ENCODE results near the gene FAT1.

Gene FAT1

DNA sequence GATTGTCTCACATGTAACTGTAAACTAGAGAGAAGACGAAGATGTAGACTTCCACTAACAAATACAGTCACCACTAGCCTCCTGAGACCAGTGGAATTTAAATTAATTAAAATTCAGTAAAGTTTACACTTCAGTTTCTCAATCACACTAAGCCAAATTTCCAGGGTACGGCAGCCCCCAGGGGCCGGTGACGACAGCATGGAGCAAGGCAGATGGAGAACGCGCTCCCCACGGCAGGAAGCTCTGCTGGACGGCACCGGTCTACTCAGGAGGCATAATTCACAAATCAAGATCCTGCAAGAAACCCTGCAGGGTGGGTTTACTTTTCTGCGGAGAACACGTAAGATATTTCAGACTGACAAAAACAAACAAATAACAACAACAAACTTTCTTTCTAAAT lies 80.7 kb downstream of the FAT1 start:
- CTCF ChIA-PET: no interaction called here
- POLR2A ChIA-PET: no interaction called here
- DNase-seq (ENCODE audit: extremely low spot score): no peak
- TF ChIP-seq LEF1 (IDR thresholded peaks at IDR 0.05; ENCODE audit: borderline replicate concordance) (no peak), ZNF384 (IDR thresholded peaks at IDR 0.05) (no peak), FOXM1 (IDR thresholded peaks at IDR 0.05; ENCODE audit: borderline replicate concordance) (no peak), FOXK2 (IDR thresholded peaks at IDR 0.05) (no peak), ARNT (IDR thresholded peaks at IDR 0.05) (no peak), SUZ12 (IDR thresholded peaks at IDR 0.05) (no peak), CTBP1 (IDR thresholded peaks at IDR 0.05; ENCODE audit: borderline replicate concordance) (no peak), SP1 (IDR thresholded peaks at IDR 0.05) (no peak), ELF4 (IDR thresholded peaks at IDR 0.05) (no peak), L3MBTL2 (conservative IDR thresholded peaks at IDR 0.05) (no peak), FOXA1 (IDR thresholded peaks at IDR 0.05) (no peak), BHLHE40 (IDR thresholded peaks at IDR 0.05; ENCODE audit: borderline replicate concordance) (no peak), NFRKB (IDR thresholded peaks at IDR 0.05) (no peak), TARDBP (IDR thresholded peaks at IDR 0.05) (no peak), HDGF (IDR thresholded peaks at IDR 0.05; ENCODE audit: borderline replicate concordance) (no peak)
- TF ChIP-seq, protein P1, sequence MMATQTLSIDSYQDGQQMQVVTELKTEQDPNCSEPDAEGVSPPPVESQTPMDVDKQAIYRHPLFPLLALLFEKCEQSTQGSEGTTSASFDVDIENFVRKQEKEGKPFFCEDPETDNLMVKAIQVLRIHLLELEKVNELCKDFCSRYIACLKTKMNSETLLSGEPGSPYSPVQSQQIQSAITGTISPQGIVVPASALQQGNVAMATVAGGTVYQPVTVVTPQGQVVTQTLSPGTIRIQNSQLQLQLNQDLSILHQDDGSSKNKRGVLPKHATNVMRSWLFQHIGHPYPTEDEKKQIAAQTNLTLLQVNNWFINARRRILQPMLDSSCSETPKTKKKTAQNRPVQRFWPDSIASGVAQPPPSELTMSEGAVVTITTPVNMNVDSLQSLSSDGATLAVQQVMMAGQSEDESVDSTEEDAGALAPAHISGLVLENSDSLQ (IDR thresholded peaks at IDR 0.05): no peak

DNA sequence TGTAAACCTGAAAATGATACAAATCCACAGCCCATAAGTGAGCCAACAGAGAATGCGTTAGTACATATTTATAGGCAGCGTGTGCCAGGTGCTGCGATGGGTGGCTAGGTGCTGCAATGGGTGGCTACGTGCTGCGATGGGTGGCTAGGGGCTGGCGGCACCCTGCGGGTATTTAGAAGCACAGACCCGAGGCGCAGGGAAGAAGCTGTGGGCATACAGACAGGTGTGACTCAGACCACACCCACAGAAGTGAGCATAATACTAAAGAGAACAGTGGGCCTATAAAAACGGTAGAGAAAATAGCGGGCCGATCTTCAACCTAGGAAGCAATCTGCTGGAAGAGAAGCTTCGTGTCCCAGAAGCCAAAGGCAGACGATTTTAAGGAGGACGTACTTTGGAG lies 81.1 kb downstream of the FAT1 start:
- no peak for TF ChIP-seq NFRKB (IDR thresholded peaks at IDR 0.05)
- no peak for TF ChIP-seq ELF4 (IDR thresholded peaks at IDR 0.05)
- no peak for TF ChIP-seq ZNF384 (IDR thresholded peaks at IDR 0.05)
- TF ChIP-seq HDGF (IDR thresholded peaks at IDR 0.05; ENCODE audit: borderline replicate concordance): no peak
- no peak for TF ChIP-seq ARNT (IDR thresholded peaks at IDR 0.05)
- TF ChIP-seq FOXA1 (IDR thresholded peaks at IDR 0.05): no peak
- TF ChIP-seq SP1 (IDR thresholded peaks at IDR 0.05): no peak
- TF ChIP-seq FOXK2 (IDR thresholded peaks at IDR 0.05): no peak
- no peak for TF ChIP-seq FOXM1 (IDR thresholded peaks at IDR 0.05; ENCODE audit: borderline replicate concordance)
- TF ChIP-seq BHLHE40 (IDR thresholded peaks at IDR 0.05; ENCODE audit: borderline replicate concordance): no peak
- TF ChIP-seq, protein P1 (IDR thresholded peaks at IDR 0.05): no peak
- no peak for TF ChIP-seq LEF1 (IDR thresholded peaks at IDR 0.05; ENCODE audit: borderline replicate concordance)
- POLR2A ChIA-PET: no interaction called here
- CTCF ChIA-PET: no interaction called here
- no peak for DNase-seq (ENCODE audit: extremely low spot score)

DNA sequence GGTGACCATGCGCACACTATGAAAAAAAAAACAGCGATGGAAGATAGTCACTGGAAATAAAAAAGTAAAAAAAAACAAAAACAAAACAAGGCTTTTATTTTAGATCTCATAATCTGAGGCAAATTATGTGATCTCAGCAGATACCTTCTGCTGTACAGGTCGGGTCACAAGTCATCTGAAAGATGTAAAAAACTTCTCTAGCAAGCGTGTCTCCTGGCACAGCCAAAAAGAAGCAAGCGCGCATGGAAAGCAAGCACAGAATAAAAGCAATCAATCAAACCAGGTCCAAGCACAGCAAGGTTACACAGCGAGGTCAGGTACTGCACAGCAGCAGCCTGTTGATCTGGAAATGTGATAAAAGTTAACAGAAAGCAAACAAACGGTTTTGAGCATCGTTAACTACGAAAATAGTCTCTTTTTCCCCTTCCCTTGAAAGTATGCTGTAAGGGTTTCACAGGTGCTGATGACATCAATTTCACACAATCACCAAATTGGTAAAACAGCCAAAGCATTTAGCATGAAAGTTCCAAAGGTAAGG lies 89.0 kb downstream of the FAT1 start:
- no peak for TF ChIP-seq BHLHE40 (IDR thresholded peaks at IDR 0.05; ENCODE audit: borderline replicate concordance)
- no peak for TF ChIP-seq FOXK2 (IDR thresholded peaks at IDR 0.05)
- TF ChIP-seq L3MBTL2 (conservative IDR thresholded peaks at IDR 0.05): no peak
- TF ChIP-seq, protein P1 (IDR thresholded peaks at IDR 0.05): peak; percentile 10; the same call in 1 of the 2 replicates
- ChIA-PET CTCF (no interaction called here), POLR2A (no interaction called here)
- DNase-seq (ENCODE audit: extremely low spot score): no peak

DNA sequence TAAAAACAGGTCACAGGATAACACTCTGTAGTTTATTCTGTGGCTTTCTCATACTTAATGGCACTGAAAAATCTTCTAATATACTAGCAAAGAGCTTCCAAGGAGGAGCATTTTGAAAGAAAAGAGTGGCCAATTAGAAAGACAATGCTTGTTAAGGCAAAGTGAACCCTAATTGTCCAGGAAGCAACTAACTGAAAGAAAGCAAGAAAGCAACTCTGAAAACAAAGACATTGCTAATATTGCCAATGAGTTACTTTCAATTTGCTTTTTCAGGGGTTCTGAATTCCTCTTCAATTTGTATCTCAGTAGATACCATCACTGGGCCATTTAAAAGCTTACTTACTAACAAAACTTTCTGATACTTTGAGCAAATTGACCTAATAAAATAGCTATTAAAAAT lies 89.8 kb downstream of the FAT1 start:
- POLR2A ChIA-PET: no interaction called here
- no peak for TF ChIP-seq L3MBTL2 (conservative IDR thresholded peaks at IDR 0.05)
- TF ChIP-seq FOXK2 (IDR thresholded peaks at IDR 0.05): no peak
- no peak for TF ChIP-seq SUZ12 (IDR thresholded peaks at IDR 0.05)
- no peak for TF ChIP-seq TARDBP (IDR thresholded peaks at IDR 0.05)
- no peak for TF ChIP-seq ZNF384 (IDR thresholded peaks at IDR 0.05)
- TF ChIP-seq NFRKB (IDR thresholded peaks at IDR 0.05): no peak
- TF ChIP-seq ELF4 (IDR thresholded peaks at IDR 0.05): no peak
- TF ChIP-seq ARNT (IDR thresholded peaks at IDR 0.05): no peak
- no peak for TF ChIP-seq BHLHE40 (IDR thresholded peaks at IDR 0.05; ENCODE audit: borderline replicate concordance)
- no peak for TF ChIP-seq FOXA1 (IDR thresholded peaks at IDR 0.05)
- TF ChIP-seq CTBP1 (IDR thresholded peaks at IDR 0.05; ENCODE audit: borderline replicate concordance): no peak
- no peak for TF ChIP-seq HDGF (IDR thresholded peaks at IDR 0.05; ENCODE audit: borderline replicate concordance)
- no peak for TF ChIP-seq SP1 (IDR thresholded peaks at IDR 0.05)
- no peak for DNase-seq (ENCODE audit: extremely low spot score)
- CTCF ChIA-PET: no interaction called here

DNA sequence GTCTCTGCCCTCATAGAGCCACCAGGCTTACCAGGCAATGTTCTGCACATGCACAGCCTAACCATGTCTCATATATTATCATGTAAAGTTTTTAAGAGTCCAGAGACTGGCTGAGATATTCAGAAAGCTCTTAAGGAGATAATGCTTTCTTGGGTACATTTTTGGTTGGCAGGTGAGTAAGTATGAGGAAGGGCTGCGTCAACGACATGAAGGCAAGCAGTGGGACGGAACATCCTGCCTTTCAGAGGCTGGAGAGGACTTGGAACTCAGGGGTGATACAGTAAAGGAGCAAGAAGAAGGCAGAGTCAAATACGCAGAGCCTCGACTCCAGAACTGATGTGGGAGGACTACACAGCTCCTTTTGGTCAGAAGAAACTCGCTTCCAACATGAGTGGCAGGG lies 93.5 kb downstream of the FAT1 start:
- DNase-seq (ENCODE audit: extremely low spot score): no peak
- TF ChIP-seq ARNT (IDR thresholded peaks at IDR 0.05): no peak
- TF ChIP-seq CTBP1 (IDR thresholded peaks at IDR 0.05; ENCODE audit: borderline replicate concordance): no peak
- TF ChIP-seq, protein P1 (IDR thresholded peaks at IDR 0.05): no peak
- TF ChIP-seq L3MBTL2 (conservative IDR thresholded peaks at IDR 0.05): no peak
- ChIA-PET CTCF (interaction anchor here (1.0 kb wide), 1 partner anchor 39 kb away, joined by 3 read pairs; no protein-coding TSS in a partner anchor), POLR2A (no interaction called here)

DNA sequence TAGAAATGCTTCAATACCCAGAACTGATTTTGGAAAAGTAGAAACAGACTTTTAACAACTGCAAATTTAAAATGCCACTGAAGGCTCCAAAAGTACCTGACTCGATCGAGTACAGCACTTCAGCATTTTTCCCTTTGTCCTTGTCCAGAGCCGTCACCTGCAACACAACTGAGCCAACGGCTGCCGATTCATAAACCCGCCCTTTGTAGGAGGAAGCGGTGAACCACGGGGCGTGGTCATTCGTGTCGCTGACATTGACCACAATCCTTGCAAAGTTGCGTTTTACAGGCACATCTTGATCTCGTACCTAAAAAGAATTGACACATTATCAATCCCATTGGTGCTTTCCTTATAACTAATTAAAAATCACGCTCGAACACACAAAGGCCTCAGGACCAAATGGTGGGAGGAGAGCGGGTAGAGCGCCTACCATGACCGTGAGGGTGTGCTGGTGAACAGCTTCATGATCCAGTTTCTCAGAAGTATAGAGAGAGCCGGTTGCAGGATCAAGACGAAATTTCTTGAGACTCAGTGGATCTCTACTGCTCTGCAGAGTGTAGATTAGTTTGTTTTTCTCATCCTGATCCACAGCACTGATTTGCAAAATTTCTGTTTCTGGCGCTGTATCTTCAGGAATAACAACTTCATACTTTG lies 95.5 kb downstream of the FAT1 start:
- ChIA-PET CTCF (no interaction called here), POLR2A (no interaction called here)
- DNase-seq (ENCODE audit: extremely low spot score): no peak
- no peak for TF ChIP-seq ELF4 (IDR thresholded peaks at IDR 0.05)
- TF ChIP-seq TARDBP (IDR thresholded peaks at IDR 0.05): no peak
- TF ChIP-seq NFRKB (IDR thresholded peaks at IDR 0.05): no peak
- TF ChIP-seq FOXA1 (IDR thresholded peaks at IDR 0.05): no peak
- TF ChIP-seq FOXK2 (IDR thresholded peaks at IDR 0.05): no peak
- no peak for TF ChIP-seq ARNT (IDR thresholded peaks at IDR 0.05)
- TF ChIP-seq HDGF (IDR thresholded peaks at IDR 0.05; ENCODE audit: borderline replicate concordance): no peak
- TF ChIP-seq, protein P1 (IDR thresholded peaks at IDR 0.05): no peak
- no peak for TF ChIP-seq L3MBTL2 (conservative IDR thresholded peaks at IDR 0.05)
- no peak for TF ChIP-seq SP1 (IDR thresholded peaks at IDR 0.05)
- no peak for TF ChIP-seq BHLHE40 (IDR thresholded peaks at IDR 0.05; ENCODE audit: borderline replicate concordance)
- TF ChIP-seq ZNF384 (IDR thresholded peaks at IDR 0.05): no peak
- TF ChIP-seq SUZ12 (IDR thresholded peaks at IDR 0.05): no peak
- no peak for TF ChIP-seq CTBP1 (IDR thresholded peaks at IDR 0.05; ENCODE audit: borderline replicate concordance)
- TF ChIP-seq FOXM1 (IDR thresholded peaks at IDR 0.05; ENCODE audit: borderline replicate concordance): no peak
- TF ChIP-seq LEF1 (IDR thresholded peaks at IDR 0.05; ENCODE audit: borderline replicate concordance): no peak
